G401.6 (cell line): ENCODE results near the gene SRRM4.
"Not testable (repeated sequence)": the region's sequence is repeated elsewhere in the genome, so short reads cannot be mapped to it uniquely, and the experiment has no call there.

Experiments used
- FAIRE-seq: peaks from 2 replicates; lab custom pipeline; 2012; peaks lifted over from hg19 to GRCh38; lab: Jason Lieb, UNC

SRRM4 gene

DNA sequence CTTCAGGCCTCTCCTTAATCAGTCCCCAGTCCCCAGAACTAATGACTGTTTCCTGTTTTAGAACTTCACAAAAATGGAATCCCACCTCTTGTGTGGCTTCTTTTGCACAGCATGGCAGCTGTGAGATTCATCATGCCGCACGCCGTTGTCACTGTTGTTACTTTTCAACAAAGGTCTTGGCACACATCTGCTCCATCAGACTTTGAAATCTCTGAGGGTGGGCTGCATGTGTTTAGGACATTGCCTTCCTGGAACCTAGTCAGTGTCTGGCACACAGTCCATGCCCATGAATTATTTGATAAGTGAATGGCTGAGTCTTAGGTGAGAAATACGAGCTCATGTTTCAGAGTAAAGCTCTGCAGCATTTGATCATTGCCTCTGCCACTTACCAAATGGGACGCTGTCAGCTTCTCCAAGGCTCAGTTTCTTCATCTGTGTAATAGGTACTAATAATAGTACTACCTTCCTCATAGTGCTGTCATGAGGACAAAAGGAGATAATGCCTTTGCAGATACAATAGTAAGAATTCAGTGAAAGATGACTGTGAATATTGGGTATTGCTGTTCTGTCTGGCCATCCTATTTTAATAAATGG is 90.4 kb downstream of the SRRM4 start:
- FAIRE-seq: no peak

DNA sequence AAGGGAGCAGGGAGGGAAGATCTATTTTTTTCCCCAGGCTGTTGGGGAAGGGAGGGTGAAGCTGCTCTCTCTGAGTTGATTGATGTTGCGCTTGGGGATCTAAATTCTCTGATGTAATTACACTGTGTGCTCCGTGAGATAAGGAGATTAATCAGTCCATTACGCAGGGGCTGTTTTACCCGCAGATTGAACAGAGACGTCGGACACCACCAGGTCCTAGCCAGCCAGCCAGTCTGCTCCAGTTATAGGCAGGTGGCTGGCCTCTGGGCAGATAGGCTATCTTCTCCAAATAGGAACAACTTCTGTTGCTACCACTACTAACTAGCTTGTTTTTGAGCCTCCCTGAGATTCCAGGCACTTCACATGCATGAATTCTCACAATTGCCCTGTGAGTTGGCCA is 91.1 kb downstream of the SRRM4 start:
- FAIRE-seq: no peak

DNA sequence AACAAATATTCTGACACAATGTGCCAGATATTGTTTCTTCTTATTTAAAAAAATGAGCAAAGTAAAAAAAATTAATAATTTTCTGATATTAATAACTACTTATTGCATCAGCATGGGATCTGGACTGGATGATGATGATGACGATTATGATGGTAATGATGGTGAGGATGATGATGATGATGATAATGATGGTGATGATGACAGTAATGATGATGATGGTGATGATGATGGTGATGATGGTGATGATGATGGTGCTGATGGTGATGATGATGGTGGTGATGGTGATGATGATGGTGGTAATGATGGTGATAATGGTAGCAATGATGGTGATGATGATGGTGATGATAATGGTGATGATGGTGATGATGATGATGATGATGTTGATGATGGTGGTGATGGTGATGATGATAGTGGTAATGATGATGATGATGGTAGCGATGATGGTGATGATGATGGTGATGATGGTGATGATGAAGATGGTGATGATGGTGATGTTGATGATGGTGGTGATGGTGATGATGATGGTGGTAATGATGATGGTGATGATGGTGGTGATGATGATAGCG is 94.0 kb downstream of the SRRM4 start:
- FAIRE-seq: no peak

DNA sequence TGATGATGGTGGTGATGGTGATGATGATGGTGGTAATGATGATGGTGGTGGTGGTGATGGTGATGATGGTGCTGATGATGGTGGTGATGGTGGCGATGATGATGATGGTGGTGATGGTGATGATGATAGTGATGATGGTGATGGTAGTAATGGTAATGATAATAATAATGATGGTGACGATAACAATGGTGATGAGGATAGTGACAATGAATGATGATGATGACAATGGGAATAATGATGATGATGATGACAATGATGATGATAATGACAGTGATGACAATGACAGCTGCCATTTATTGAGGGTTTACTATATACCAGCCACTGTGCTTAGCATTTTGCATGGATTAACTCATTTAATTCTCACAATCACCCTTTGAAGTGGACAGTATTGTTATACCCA is 94.6 kb downstream of the SRRM4 start:
- FAIRE-seq: no peak

DNA sequence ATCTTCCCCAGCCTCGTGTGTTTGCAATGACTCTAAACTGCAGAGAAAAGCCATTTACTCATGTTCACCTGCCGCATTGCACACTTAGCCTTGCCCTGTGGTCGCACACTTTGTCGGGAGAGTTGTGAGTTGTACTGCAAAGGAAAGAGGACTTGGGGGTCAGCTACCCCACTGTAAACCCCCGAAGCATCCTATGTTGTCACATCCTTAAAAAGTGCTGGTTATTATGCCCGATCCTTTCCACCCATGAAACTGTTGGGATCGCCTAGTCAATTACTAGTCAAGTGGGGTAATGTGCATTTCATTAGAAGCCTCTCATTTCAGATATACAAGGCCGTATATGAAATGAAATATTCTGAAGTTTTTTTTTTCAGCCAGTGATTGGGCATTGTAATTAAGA is 98.2 kb downstream of the SRRM4 start:
- FAIRE-seq: no peak

DNA sequence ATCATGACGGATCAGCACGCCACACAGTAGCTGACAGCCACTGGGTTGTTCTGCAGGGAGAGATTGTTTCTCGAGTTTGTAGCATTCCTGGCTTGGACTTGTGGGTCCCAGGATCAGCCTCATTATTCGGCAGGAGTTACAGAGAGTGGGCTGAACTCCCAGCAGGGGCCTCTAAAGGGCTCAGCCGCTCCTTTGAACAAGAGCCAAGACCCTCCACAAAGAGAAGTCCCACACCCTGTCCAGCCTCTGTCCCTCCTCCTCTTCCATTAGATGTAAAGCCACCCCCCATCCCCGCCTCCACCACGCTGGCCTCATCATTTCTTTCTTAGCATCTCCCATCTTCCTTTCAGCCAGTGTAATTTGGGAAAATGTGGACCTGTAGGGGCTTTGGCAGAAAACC is 100.7 kb downstream of the SRRM4 start:
- no peak for FAIRE-seq

DNA sequence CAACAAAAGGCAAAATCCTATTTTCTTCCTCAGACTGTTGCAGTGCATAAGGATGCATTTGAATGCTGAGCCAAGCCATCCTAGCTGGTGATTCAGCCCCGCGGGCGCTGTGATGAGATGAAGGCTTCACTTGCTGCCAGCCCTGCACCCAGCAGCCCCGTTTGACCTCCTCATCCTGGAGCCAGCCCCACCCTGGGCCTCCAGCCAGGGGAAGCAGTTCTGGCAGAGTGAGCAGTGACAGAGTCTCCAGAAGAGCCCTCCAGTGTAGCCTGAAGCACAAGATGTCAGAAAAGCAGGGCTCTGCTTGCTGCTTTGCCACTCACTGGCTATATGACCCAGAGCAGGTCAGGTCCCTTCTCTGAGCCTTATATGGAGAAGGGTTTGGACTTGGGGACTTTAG is 101.2 kb downstream of the SRRM4 start:
- no peak for FAIRE-seq

DNA sequence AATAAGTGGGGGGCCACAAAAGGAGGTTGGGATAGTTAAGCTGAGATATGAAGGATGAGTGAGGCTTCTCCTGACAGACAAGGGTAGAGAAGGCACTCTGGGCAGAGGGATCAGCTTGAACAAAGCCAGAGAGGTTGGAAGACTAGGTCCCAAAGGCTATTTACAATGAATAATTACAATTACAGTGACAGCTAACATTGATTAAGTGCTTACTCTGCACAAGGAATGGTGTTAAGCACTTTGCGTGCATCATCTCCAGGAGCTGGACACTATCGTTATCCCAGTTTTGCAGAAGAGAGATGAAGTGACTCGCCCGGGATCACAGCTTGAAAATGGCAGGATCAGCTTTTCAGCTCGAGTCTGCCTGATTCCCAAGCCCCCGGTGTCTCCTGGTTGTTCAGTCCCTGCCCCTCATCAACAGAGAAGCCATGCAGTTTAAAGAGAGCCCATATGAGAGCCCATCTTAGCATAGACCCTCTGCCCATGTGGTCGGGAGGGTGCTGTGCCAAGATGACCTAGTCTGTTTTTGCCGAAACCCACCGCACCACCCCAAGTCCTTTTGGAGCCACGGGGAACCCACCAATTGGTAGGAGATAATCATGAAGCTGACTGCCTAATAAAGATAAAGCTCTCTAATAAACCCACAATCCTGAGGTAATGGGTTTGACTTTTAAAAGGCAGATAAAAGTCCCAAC is 107.5 kb downstream of the SRRM4 start:
- FAIRE-seq: no peak

DNA sequence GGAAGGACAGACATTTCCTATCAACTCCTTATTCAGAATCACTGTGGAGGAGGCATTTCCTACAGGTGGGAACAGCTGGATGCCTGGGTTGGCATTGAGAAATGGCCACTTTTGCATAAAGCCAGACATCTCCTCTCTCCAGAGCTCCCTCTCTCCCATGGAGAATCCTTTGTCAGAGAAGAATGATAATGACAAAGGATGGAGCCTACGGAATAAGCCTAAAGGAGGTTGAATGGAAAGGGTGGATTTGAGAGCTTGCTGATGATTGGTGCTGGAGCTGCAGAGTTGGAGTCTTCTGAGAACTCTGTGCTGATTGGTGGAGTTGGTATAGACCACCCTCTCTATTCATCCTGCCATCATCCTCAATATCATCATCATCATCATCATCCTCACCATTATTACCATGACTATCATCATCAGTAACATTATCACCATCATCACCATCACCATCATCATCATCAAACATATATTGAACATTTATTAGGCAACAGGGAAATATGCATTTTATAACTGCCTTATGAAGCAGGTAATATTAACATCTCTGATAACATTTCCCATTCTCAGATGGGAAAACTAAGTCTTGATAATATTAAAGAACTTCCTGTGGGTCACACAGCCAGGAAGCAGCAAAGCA is 108.2 kb downstream of the SRRM4 start:
- no peak for FAIRE-seq

DNA sequence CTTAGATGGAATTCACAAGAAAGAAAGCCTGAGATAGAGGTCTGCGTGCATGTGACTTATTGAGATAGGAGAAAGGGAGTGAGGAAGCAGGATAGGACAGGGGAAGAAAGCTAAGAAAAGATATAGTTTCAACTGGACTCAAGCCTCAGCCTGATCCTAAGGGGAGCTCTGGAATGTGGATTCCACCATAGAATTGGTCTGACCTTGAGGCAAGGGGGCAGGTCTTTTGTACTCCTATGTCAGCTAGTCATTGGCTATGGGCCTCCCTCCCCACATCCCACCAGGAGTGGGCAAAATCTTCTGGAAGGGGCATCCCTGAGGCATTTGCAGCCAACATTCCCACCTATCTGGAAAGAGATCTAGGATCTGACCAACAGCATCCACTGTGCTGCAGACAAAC is 108.9 kb downstream of the SRRM4 start:
- FAIRE-seq: no peak

DNA sequence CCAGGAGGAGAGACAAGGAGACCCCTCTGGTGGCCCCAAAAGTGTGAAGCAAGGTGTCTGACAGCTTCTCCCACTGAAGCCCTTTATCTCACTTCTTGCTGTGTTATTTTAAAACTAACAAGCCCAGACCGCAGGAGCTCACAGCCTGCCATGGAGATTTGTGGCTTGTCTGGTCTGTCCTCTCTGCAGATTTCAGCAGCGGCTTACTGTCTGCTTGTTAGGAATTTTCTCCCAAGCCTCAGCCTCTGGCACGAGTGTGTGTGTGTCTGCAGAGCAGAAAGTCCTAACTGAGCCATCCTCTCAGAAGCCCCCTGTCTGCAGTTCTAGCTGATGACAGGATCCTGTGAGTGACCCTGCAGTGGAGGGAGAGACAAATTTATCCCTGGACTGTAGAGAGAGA is 109.5 kb downstream of the SRRM4 start:
- FAIRE-seq: no peak

DNA sequence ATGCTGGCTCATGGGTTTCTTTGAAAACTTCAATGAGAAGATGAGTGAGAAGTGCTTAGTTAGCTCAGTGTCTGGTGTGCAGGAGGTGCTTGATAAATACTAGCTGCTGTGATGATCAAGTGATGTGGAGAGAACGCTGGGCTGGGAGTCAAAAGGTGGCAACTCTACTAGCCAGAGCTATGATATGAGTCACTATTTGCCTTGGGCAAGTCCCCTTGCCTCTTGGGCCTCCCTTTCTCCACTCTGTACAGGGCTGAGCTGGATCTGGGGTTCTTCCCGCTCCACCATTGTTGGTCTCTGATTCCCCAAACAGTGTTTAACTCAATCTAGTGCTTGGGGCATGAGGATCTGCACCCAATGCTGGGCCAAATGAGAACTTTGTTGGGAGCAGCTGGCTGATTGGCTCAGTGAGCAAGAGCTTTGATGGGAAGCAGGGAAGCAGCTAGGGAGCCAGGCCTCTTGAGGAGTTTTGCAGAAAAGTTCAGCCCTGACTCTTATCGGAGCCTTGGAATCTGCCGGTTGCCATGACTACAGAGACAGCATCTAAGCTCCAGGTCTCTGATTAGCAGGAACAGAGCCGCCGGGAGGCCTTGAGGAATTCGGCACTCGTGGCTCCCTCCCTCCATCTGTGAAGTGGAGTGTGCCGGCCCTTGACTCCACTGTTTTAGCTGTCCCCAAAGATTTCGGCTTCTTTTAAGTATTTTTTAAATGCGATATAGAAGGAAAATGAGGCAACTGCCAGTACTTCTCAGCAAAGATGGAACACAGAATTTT is 115.3 kb downstream of the SRRM4 start:
- FAIRE-seq: no peak

DNA sequence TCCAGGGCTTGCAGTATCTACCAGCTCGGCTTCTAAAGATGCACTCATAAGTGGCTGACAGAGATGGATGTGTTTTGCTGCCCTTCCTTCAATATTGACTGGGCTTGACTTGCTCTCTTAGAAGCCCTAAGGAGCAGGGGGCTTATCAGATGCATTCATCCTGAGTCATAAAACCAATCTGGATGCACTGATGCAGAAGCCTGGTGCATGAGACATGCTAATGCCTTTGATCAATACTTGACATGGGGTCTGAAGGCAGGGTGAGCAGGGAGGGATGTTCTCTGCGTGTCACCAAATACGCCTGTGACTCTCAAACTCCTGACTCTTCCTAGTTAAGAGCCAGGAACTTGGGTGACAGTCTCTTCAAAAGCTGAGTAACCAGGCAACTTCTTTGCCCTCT is 119.6 kb downstream of the SRRM4 start:
- FAIRE-seq: no peak

DNA sequence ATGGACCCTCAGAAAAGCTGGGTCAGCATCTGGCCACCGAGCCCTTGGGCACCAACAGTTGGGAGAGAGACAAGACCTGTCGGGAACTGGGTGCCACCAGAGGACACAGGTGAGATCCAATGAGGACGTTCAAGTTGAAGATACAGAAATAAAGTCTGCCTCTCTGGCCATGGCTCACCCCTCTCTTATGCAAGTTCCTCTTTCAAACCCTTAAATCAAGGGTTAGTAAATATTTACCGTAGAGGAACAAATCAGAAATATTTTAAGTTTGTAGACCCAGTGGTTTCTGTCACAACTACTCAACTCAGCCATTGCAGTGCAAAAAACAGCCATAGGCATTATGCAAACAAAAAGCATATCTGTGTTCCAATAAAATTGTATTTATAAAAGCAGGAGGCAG is 120.9 kb downstream of the SRRM4 start:
- FAIRE-seq: no peak

DNA sequence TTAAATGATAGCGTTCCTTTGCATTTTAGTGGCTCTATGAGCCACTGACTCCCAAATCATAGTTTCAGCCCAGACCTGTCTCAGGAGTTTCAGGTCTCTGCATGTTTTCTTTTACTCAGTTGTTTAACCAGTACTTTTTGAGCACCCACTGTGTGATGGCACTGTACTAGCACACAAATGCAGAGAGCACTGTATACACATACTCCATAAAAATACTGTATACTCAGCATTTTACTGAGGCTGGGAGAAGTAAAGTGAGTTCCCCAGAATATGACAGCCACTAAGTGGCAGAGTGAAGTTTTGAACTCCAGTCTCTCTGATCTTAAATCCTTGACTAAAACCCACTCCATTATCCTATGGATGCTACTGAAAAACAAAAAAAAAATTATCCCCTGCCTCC is 121.4 kb downstream of the SRRM4 start:
- FAIRE-seq: no peak

DNA sequence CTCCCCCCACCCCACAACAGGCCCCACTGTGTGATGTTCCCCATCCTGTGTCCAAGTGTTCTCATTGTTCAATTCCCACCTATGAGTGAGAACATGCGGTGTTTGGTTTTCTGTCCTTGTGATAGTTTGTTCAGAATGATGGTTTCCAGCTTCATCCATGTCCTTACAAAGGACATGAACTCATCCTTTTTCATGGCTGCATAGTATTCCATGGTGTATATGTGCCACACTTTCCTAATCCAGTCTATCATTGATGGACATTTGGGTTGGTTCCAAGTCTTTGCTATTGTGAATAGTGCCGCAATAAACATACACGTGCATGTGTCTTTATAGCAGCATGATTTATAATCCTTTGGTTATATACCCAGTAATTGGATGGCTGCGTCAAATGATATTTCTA is 123.6 kb downstream of the SRRM4 start:
- FAIRE-seq: not testable (repeated sequence)

DNA sequence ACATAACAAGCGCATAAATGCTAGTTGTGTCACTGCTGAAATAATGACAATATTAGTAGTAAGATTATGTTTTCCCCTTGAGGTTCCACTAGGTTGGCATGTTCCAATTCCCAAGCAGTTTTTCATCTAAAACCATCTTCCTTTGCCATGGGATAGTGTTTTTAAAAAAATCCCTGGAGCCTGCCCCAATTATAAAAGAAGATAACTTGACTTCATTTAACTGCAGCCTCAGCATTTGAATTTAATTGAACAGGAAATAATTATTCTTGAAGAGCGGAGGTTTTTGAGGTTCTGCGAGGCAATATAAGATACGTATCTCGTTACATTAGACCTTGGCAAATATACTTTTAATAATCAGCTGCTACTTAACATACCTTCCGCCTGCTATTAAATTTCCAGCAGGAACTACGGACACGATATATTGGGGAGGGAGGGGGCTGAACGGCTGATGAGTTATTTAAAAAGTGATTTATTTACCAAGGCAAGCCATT is 132.2 kb downstream of the SRRM4 start:
- no peak for FAIRE-seq

DNA sequence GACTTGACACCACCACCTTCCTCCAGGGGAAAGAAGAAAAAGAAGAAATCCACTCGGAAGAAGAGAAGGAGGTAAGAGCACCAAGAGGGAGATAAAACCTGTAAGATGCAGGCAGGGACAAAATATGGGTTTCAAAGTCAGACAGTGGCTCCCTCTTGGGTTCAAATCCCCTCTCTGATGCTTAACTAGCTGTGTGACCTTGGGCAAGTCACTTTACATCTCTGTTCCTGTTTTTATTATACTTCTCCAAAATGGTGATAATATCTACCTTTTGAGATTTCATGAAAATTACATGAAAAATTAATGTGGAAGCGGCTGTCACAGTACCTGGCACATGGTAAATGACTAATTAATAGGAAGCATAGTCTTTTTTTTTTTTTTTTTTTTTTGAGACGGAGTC is 133.0 kb downstream of the SRRM4 start:
- FAIRE-seq: no peak

DNA sequence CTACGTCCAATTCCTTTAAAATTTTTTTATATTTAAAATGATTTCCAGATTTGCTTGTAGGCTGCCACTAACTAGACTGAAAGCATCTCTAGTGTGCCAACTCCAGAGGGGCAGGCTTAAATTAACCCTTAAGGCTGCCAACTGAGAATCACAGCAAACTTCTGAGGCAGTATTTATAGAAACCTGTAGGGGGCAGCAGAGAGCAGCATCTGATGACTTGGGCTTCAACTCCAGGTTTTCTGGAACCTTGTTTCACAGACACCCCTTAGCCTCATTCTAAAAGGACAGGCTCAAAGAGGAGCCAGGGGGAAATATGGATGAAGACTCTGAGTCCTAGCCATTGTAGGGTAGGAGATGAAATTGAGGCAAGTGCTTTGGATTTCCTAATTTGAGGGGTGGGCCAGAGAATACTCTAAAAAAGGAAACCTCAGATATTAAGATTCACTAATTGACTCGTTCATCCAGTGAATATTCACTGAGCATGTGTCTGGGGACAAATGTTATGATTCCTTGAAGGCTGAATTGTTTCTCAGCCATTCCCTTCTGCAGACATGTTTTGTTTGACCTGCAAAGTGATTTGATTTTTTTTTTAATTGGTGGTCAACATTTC is 134.1 kb downstream of the SRRM4 start:
- no peak for FAIRE-seq

DNA sequence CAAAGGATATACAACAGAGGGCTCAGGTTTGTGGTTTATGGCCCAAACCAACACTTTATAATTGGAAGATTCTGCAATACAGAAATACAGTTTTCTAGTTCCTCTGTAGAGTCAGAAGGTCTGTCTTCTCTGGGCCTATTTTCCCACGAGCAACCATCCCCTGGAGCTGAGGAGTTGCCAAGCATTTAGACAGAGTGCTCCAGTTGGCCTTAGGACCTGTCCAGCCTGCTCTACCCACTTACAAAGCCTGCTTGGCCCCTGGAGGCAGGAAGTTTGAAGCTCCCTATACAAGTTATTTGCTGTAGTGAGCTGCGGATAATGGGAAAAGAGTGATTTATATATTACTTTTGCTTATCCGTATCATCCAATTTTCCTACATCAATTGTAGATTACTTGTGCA is 136.6 kb downstream of the SRRM4 start:
- no peak for FAIRE-seq

DNA sequence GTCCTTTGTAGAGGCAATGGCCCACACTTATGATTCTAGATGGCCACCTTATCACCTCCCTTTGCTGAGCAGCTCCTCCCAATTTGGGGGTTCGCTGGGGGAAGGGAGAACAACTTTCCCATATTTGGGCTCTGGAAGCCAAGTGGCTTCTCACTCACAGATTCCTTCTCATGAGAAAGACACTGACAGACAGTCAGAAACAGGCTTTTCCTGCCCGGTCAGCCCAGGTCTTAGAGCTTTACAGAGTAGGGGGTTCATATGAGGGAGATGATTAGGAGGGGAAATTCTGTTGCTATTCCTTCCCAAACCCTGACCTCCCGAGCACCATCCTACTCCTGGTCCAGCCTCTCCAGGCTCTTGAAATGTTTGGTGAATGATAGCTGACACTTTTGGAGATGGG is 137.3 kb downstream of the SRRM4 start:
- no peak for FAIRE-seq

DNA sequence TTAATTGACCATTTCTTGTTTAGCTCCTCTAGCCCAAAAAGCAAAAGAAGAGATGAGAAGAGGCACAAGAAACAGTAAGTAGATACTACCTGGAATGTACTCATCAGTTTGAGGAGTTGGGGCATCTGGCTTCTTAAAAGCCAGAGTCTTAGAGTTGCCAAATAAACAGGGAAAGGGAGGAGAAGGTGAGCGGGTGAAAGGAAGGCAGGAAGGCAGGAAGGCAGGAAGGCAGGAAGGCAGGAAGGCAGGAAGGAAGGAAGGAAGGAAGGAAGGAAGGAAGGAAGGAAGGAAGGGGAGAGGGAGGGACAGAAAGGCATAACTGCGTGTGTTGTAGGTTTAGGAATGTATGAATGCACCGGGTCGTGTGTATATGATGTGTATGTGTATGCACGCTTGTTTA is 140.7 kb downstream of the SRRM4 start:
- no peak for FAIRE-seq
